Effector CD8-positive, alpha-beta T cell (primary cell): ENCODE data around the gene NEXN.
"Not testable (repeated sequence)": the region's sequence is repeated elsewhere in the genome, so short reads cannot be mapped to it uniquely, and the experiment has no call there.

Experiments
- DNase-seq: peaks from one replicate; lab custom pipeline; 2025; lab: John Stamatoyannopoulos, UW

Gene NEXN

GRCh38 chr1:77906019-77906545 lies 17.7 kb downstream of the NEXN start:
- no peak for DNase-seq

- DNase-seq = no peak
Observed at GRCh38 chr1:77906624-77907023, 18.2 kb downstream of the NEXN start.

GRCh38 chr1:77910116-77910515 lies 21.7 kb downstream of the NEXN start:
- no peak for DNase-seq

GRCh38 chr1:77918918-77919317 lies 30.5 kb downstream of the NEXN start:
- not testable (repeated sequence) for DNase-seq

- DNase-seq = no peak
Observed at GRCh38 chr1:77925518-77925917, 37.1 kb downstream of the NEXN start.

- no peak for DNase-seq
Observed at GRCh38 chr1:77925956-77926355, 37.5 kb downstream of the NEXN start.

GRCh38 chr1:77926561-77927357 lies 38.3 kb downstream of the NEXN start:
- DNase-seq = no peak

GRCh38 chr1:77927414-77927813 lies 39.0 kb downstream of the NEXN start:
- DNase-seq = no peak

GRCh38 chr1:77929806-77930205 lies 41.4 kb downstream of the NEXN start:
- DNase-seq = no peak

- DNase-seq = no peak
Observed at GRCh38 chr1:77938651-77939050, 50.2 kb downstream of the NEXN start.

- no peak for DNase-seq
Observed at GRCh38 chr1:77940921-77941570, 52.6 kb downstream of the NEXN start.

GRCh38 chr1:77942400-77943140 lies 54.1 kb downstream of the NEXN start:
- no peak for DNase-seq

- no peak for DNase-seq
Observed at GRCh38 chr1:77945345-77945744, 56.9 kb downstream of the NEXN start.

GRCh38 chr1:77948841-77949424 lies 60.5 kb downstream of the NEXN start:
- no peak for DNase-seq

GRCh38 chr1:77950873-77951272 lies 62.4 kb downstream of the NEXN start:
- DNase-seq = no peak

GRCh38 chr1:77951328-77951727 lies 62.9 kb downstream of the NEXN start:
- no peak for DNase-seq

GRCh38 chr1:77953907-77954306 lies 65.5 kb downstream of the NEXN start:
- no peak for DNase-seq

GRCh38 chr1:77954521-77954920 lies 66.1 kb downstream of the NEXN start:
- DNase-seq = no peak

- no peak for DNase-seq
Observed at GRCh38 chr1:77955709-77956108, 67.3 kb downstream of the NEXN start.

GRCh38 chr1:77956464-77956863 lies 68.0 kb downstream of the NEXN start:
- DNase-seq = no peak

- DNase-seq = no peak
Observed at GRCh38 chr1:77958391-77958790, 70.0 kb downstream of the NEXN start.

- no peak for DNase-seq
Observed at GRCh38 chr1:77958850-77959249, 70.4 kb downstream of the NEXN start.
